ENCODE measurements around the gene ZNF462.

DNA sequence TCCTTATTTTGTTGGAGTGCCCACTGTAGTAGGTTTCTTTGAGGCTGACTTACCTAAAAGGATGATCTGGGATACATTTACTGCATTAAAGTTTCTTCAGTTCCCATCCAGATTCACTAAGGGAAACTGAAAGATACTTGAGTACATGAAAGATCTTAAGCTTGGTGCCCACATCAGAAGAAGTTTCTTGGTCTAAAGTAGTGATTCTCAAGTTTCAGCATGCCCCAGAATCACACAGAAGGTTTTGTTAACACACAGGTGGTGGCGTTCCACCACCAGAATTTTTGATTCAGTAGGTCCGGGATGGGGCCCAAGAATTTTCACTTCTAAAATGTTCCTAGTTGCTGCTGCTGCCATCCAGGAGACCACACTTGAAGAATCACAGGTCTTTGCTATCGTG, 171.0 kb downstream of the ZNF462 start:
- no peak for TF ChIP-seq NFIC (IDR thresholded peaks at IDR 0.05)
- TF ChIP-seq, protein P1, sequence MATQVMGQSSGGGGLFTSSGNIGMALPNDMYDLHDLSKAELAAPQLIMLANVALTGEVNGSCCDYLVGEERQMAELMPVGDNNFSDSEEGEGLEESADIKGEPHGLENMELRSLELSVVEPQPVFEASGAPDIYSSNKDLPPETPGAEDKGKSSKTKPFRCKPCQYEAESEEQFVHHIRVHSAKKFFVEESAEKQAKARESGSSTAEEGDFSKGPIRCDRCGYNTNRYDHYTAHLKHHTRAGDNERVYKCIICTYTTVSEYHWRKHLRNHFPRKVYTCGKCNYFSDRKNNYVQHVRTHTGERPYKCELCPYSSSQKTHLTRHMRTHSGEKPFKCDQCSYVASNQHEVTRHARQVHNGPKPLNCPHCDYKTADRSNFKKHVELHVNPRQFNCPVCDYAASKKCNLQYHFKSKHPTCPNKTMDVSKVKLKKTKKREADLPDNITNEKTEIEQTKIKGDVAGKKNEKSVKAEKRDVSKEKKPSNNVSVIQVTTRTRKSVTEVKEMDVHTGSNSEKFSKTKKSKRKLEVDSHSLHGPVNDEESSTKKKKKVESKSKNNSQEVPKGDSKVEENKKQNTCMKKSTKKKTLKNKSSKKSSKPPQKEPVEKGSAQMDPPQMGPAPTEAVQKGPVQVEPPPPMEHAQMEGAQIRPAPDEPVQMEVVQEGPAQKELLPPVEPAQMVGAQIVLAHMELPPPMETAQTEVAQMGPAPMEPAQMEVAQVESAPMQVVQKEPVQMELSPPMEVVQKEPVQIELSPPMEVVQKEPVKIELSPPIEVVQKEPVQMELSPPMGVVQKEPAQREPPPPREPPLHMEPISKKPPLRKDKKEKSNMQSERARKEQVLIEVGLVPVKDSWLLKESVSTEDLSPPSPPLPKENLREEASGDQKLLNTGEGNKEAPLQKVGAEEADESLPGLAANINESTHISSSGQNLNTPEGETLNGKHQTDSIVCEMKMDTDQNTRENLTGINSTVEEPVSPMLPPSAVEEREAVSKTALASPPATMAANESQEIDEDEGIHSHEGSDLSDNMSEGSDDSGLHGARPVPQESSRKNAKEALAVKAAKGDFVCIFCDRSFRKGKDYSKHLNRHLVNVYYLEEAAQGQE (IDR thresholded peaks at IDR 0.05; ENCODE audit: low read depth): no peak
- TF ChIP-seq TAF1 (IDR thresholded peaks at IDR 0.05; ENCODE audit: low read depth): no peak
- TF ChIP-seq, protein P2, sequence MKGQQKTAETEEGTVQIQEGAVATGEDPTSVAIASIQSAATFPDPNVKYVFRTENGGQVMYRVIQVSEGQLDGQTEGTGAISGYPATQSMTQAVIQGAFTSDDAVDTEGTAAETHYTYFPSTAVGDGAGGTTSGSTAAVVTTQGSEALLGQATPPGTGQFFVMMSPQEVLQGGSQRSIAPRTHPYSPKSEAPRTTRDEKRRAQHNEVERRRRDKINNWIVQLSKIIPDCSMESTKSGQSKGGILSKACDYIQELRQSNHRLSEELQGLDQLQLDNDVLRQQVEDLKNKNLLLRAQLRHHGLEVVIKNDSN (IDR thresholded peaks at IDR 0.05): no peak
- no peak for TF ChIP-seq EP300 (IDR thresholded peaks at IDR 0.05; ENCODE audit: borderline replicate concordance)
- no peak for TF ChIP-seq CEBPB (IDR thresholded peaks at IDR 0.05)
- TF ChIP-seq CREB1 (IDR thresholded peaks at IDR 0.05; ENCODE audit: low read depth): no peak
- TF ChIP-seq, protein P3, sequence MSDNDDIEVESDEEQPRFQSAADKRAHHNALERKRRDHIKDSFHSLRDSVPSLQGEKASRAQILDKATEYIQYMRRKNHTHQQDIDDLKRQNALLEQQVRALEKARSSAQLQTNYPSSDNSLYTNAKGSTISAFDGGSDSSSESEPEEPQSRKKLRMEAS (IDR thresholded peaks at IDR 0.05): no peak
- no peak for TF ChIP-seq ZBTB7A (IDR thresholded peaks at IDR 0.05; ENCODE audit: low read depth)
- no peak for TF ChIP-seq YY1 (IDR thresholded peaks at IDR 0.05; ENCODE audit: low read depth)
- TF ChIP-seq FOXM1 (IDR thresholded peaks at IDR 0.05; ENCODE audit: borderline replicate concordance, low read depth): no peak
- TF ChIP-seq TCF12 (IDR thresholded peaks at IDR 0.05; ENCODE audit: low read depth): no peak
- TF ChIP-seq TEAD4 (IDR thresholded peaks at IDR 0.05): no peak

Measured in Ishikawa (cell line).